GM21576 (cell line): ENCODE data around the gene RIPOR1.

Source experiments
- ATAC-seq: cut with Tn5 transposase; IDR thresholded peaks from one replicate; pipeline ENCODE4 v1.9.1; 2021; ENCODE audit warnings: mild to moderate bottlenecking, moderate library complexity; ENCODE audit not compliant: unreplicated experiment

RIPOR1 gene

GRCh38 chr16:67555795-67556212 lies 27.2 kb downstream of the RIPOR1 start:
- ATAC-seq = no peak

- ATAC-seq = no peak
These were observed 30.2 kb downstream of the RIPOR1 start for GRCh38 chr16:67558859-67559258.

GRCh38 chr16:67560827-67561342 lies 32.3 kb downstream of the RIPOR1 start:
- no peak for ATAC-seq

GRCh38 chr16:67561501-67561823 lies 32.8 kb downstream of the RIPOR1 start:
- no peak for ATAC-seq

- peak; percentile 77 for ATAC-seq
These were observed 33.3 kb downstream of the RIPOR1 start for GRCh38 chr16:67561824-67562525.

GRCh38 chr16:67562526-67562917 lies 33.9 kb downstream of the RIPOR1 start, which contains the start of gene CTCF:
Gene CTCF (plus strand): TSS chr16:67562526. CDS start chr16:67610833, 48,307 bp downstream.
- peak; percentile 38 for ATAC-seq

- peak; percentile 6 for ATAC-seq
These were observed 34.5 kb downstream of the RIPOR1 start for GRCh38 chr16:67562918-67563707.

GRCh38 chr16:67563708-67564468 lies 35.3 kb downstream of the RIPOR1 start:
- ATAC-seq = no peak

GRCh38 chr16:67565470-67566100 lies 37.0 kb downstream of the RIPOR1 start:
- ATAC-seq = no peak

GRCh38 chr16:67571464-67571863 lies 42.8 kb downstream of the RIPOR1 start:
- ATAC-seq = no peak

- ATAC-seq = no peak
These were observed 43.4 kb downstream of the RIPOR1 start for GRCh38 chr16:67571981-67572431.

- no peak for ATAC-seq
These were observed 51.1 kb downstream of the RIPOR1 start for GRCh38 chr16:67579686-67580085.

- no peak for ATAC-seq
These were observed 51.6 kb downstream of the RIPOR1 start for GRCh38 chr16:67580202-67580601.

GRCh38 chr16:67593288-67593687 lies 64.7 kb downstream of the RIPOR1 start:
- ATAC-seq = no peak

GRCh38 chr16:67593701-67594100 lies 65.1 kb downstream of the RIPOR1 start:
- ATAC-seq = no peak

- ATAC-seq = no peak
These were observed 65.8 kb downstream of the RIPOR1 start for GRCh38 chr16:67594256-67594915.

GRCh38 chr16:67594956-67595355 lies 66.3 kb downstream of the RIPOR1 start:
- no peak for ATAC-seq
